Measurements from ENCODE around the gene PIGN. TPM values are rescaled to one million over a fixed set of nuclear protein-coding genes. Genes with fewer than 3 reads are reported as not detected.

The PIGN gene
- total and polyA plus RNA-seq, 2 of the 8 experiments (the other 6 are each of a cell fraction or from before 2014, with no cell fraction given) = 20.9 to 26.3 TPM

GRCh38 chr18:62175521-62175920 lies 11.3 kb downstream of the PIGN start:
- Histone ChIP-seq H3K18ac (ENCODE audit: extremely low read depth, low read length) (no peak overlapping the region), H3K9ac (replicated peaks in 1 of 4; ENCODE audit: extremely low read depth in 1 of 4, low read depth in 3 of 4, low read length in 3 of 4) (no peak overlapping the region), H3K23me2 (ENCODE audit: low read depth, low read length) (no peaks in the 10 kb centered on the region), H2BK120ac (replicated peaks; ENCODE audit: low read depth, low read length) (no peak overlapping the region), H2BK12ac (ENCODE audit: low read depth, low read length) (no peak overlapping the region), H3K79me2 (ENCODE audit: control insufficient read depth in 1 of 2, insufficient read depth in 2 of 2, low read length in 2 of 2) (peaks cover 0 to 2% of the 10 kb centered on the region in 2 experiments; a peak in 1 of 4 replicates), H2AK5ac (ENCODE audit: low read depth, low read length) (no peak overlapping the region), H2BK5ac (ENCODE audit: low read depth, low read length) (no peak overlapping the region), H4K5ac (ENCODE audit: insufficient read length, low read depth, low read length) (no peak overlapping the region), H3K4me2 (ENCODE audit: insufficient read depth in 1 of 2, low read depth in 2 of 2, low read length in 2 of 2) (no peak overlapping the region), H4K20me1 (replicated peaks in 1 of 2; ENCODE audit: control insufficient read depth in 1 of 2, insufficient read depth in 2 of 2, low read length in 2 of 2) (peaks cover 0 to 2% of the 10 kb centered on the region in 2 experiments), H3K4me1 (replicated peaks in 1 of 4; ENCODE audit: control insufficient read depth in 3 of 4, insufficient read depth in 4 of 4, low read length in 3 of 4) (no peaks in the 10 kb centered on the region), H2AFZ (ENCODE audit: low read length) (no peak overlapping the region), H3K56ac (replicated peaks; ENCODE audit: insufficient read length, low read depth, low read length) (no peak overlapping the region), H3K4ac (replicated peaks; ENCODE audit: insufficient read length, low read depth, low read length) (no peak overlapping the region), H3K4me3 (ENCODE audit: extremely low read depth in 1 of 4, insufficient read depth in 2 of 4, low read depth in 3 of 4, low read length in 4 of 4) (no peak overlapping the region), H2BK20ac (ENCODE audit: low read length) (no peak overlapping the region), H3K9me3 (ENCODE audit: insufficient read depth in 2 of 2, low read depth in 1 of 2, low read length in 1 of 2) (no peaks in the 10 kb centered on the region), H3K14ac (ENCODE audit: insufficient read length) (no peak overlapping the region), H4K91ac (replicated peaks; ENCODE audit: insufficient read length, low read length) (no peak overlapping the region), H3K27me3 (replicated peaks in 1 of 4; ENCODE audit: control insufficient read depth in 3 of 4, extremely low read depth in 1 of 4, insufficient read depth in 3 of 4, low read length in 3 of 4) (peaks cover 0 to 1% (median 0%) of the 10 kb centered on the region in 4 experiments; a peak in 1 of 7 replicates), H3K23ac (ENCODE audit: insufficient read length) (no peak overlapping the region), H3K27ac (ENCODE audit: low read depth, low read length) (no peak overlapping the region), H3K79me1 (ENCODE audit: low read depth, low read length) (no peaks in the 10 kb centered on the region), H3K36me3 (ENCODE audit: control insufficient read depth in 2 of 4, insufficient read depth in 4 of 4, low read length in 3 of 4) (no peaks in the 10 kb centered on the region), H2BK15ac (ENCODE audit: low read length) (no peak overlapping the region), H4K8ac (ENCODE audit: extremely low read depth, insufficient read depth, low read length) (no peak overlapping the region)
- no peak for DNase-seq (ENCODE audit: low read depth in 1 of 2, low spot score in 2 of 2)
- ChIA-PET POLR2A (ENCODE audit: partially characterized antibody) (no interaction called here), CTCF (ENCODE audit: partially characterized antibody) (interaction anchor here (2.8 kb wide), 1 partner anchor 8 kb away, joined by 12 read pairs; no protein-coding TSS in a partner anchor)
- WGBS, 2 experiments (ENCODE audit: extremely low coverage in 1 of 2, insufficient coverage in 1 of 2, insufficient read length in 1 of 2, insufficient replicate concordance in 2 of 2, low coverage in 1 of 2, low lambda C conversion rate in 2 of 2, missing lambda C conversion rate in 1 of 2) = 88% methylated on average over 3 of the region's 3 CpGs; no CpG with 5 or more reads in 1 of the 2 experiments
- TF ChIP-seq POU5F1 (IDR thresholded peaks at IDR 0.05; ENCODE audit: low read depth, low read length) = no peak
- TF ChIP-seq ASH2L (IDR thresholded peaks at IDR 0.05; ENCODE audit: low read length) = no peak
- FAIRE-seq = no peak

Measured in H1 (cell line).